Measurements from ENCODE around the gene FOXL3.

FOXL3 gene

DNA sequence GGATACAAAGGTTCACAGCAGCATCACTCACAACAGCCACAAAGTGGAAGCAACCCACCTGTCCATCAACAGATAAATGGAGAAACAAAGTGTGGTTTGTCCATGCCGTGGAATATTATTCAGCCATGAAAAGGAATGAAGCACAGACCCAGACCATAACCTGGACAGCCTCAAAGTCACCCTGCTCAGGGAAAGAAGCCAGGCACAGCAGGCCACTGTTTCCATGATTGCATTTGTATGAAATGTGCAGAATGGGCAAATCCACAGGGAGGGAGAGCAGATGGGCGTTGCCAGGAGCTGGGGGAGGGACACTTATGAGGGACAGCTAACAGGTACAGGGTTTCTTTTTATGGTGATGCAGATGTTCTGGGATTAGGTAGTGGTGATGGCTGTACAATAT, 30.3 kb downstream of the FOXL3 start:
- TF ChIP-seq, protein P1, sequence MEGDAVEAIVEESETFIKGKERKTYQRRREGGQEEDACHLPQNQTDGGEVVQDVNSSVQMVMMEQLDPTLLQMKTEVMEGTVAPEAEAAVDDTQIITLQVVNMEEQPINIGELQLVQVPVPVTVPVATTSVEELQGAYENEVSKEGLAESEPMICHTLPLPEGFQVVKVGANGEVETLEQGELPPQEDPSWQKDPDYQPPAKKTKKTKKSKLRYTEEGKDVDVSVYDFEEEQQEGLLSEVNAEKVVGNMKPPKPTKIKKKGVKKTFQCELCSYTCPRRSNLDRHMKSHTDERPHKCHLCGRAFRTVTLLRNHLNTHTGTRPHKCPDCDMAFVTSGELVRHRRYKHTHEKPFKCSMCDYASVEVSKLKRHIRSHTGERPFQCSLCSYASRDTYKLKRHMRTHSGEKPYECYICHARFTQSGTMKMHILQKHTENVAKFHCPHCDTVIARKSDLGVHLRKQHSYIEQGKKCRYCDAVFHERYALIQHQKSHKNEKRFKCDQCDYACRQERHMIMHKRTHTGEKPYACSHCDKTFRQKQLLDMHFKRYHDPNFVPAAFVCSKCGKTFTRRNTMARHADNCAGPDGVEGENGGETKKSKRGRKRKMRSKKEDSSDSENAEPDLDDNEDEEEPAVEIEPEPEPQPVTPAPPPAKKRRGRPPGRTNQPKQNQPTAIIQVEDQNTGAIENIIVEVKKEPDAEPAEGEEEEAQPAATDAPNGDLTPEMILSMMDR (IDR thresholded peaks at IDR 0.05; ENCODE audit: borderline replicate concordance, insufficient read depth, low read depth, low read length): no peak
- H3K4me3 ChIP-seq (ENCODE audit: low read depth, low read length): no peak overlapping the region

GRCh38 chr7:322111-322671, 32.2 kb downstream of the FOXL3 start:
- TF ChIP-seq, protein P1 (IDR thresholded peaks at IDR 0.05; ENCODE audit: borderline replicate concordance, insufficient read depth, low read depth, low read length): peak; percentile 85
- H3K4me3 ChIP-seq (ENCODE audit: low read depth, low read length): no peak overlapping the region

DNA sequence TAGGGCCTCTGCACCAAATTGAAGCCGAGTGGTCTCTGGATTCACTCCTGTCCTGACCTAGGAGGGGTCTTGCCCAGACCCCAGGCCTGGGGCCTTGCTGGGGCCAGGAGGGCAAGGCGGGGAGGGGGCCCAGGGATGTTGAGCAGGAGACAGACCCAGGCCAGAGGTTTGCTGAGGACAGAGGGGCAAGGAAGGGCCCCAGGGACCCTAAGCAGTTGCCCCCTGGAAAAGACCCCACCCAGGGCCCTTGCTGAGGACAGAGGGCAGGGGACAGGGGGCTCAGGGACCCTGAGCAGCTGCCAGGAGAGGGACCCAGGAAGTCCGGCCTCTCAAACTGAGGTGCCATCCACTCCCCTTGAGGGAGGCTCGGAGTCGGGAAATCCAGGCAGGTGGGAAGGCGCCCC, 32.7 kb downstream of the FOXL3 start:
- no peak overlapping the region for H3K4me3 ChIP-seq (ENCODE audit: low read depth, low read length)
- TF ChIP-seq, protein P1 (IDR thresholded peaks at IDR 0.05; ENCODE audit: borderline replicate concordance, insufficient read depth, low read depth, low read length): no peak

- TF ChIP-seq, protein P1 (IDR thresholded peaks at IDR 0.05; ENCODE audit: borderline replicate concordance, insufficient read depth, low read depth, low read length): no peak
- no peak overlapping the region for H3K4me3 ChIP-seq (ENCODE audit: low read depth, low read length)
Observed at GRCh38 chr7:323410-323809, 33.4 kb downstream of the FOXL3 start.

DNA sequence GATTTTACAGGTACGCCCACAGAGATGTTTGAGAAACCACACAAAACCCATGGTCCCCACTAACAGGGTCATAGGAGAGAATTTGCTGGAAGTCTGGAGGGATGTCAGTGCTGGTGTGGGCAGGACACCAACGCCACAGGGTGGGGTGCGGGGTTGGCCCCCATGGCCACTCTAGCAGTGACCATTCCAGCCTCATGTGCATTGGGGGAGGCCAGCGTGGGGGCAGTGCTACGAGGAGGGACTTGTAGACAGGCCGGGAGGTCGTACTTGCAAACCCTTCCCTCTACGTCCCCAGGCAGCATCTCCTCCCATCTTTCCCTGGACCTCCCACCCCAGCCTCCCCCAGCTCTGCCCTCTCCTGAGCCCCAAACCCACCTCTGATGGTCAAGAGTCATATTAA, 34.0 kb downstream of the FOXL3 start:
- no peak overlapping the region for H3K4me3 ChIP-seq (ENCODE audit: low read depth, low read length)
- TF ChIP-seq, protein P1 (IDR thresholded peaks at IDR 0.05; ENCODE audit: borderline replicate concordance, insufficient read depth, low read depth, low read length): no peak

DNA sequence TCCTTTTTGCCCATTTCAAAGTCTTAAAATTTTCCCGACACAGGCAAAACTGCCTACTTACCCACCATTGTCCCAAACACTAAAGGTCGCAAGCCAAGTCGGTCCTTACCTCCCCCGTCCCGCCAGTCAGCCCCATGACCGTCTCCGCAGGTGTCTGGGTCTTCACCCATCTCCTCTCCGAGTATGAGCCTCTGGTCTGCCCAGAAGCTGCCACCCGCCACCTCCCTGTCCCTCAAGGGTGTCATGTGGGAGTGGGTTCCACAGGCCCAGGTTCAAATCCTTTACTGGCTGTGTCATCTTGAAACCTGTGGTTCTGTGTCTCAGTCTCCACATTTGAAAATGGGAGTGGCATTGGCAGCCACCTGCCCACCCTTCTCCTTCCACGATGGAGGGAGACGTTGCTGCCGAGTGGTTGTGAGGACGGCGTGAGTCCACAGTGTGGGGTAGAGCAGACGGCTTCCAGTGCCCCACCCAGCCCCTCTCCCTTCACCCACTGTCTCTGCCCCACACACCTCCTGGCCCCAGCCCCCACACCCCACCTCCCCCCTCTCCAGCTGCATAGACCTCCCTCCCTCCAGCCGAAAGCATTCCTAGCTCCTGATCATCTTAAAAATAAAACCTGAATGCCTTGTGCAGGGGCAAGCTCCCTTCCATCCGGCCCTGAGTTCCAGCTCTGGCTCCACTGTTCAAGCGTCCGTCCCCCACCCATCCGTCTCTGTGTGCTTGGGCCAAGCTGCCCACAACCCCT, 35.3 kb downstream of the FOXL3 start:
- TF ChIP-seq, protein P1 (IDR thresholded peaks at IDR 0.05; ENCODE audit: borderline replicate concordance, insufficient read depth, low read depth, low read length): no peak

DNA sequence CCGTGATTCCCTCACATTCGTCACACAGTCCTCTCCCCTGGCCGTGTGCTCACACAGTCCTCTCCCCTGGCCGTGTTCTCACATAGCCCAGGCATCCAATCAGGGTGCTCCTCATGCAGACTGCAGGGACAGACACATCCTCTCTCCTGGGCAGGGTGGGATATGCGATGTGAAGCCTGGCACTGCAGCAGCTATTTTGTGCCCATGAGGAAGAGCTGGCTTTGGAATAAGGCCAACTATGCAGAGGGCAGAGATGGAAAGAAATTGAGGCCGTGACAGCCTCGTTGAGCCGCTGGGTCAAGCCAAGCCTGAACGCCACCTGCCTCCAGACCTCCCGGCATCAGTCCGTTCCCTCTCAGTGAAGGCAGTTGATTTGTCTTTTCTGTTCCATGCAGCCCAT, 35.8 kb downstream of the FOXL3 start:
- TF ChIP-seq, protein P1 (IDR thresholded peaks at IDR 0.05; ENCODE audit: borderline replicate concordance, insufficient read depth, low read depth, low read length): no peak
- H3K4me3 ChIP-seq (ENCODE audit: low read depth, low read length): no peak overlapping the region

More for the DNA sequence above, 35.3 kb downstream of the FOXL3 start:
- H3K4me3 ChIP-seq (ENCODE audit: low read depth, low read length): no peak overlapping the region
